ENCODE data around the gene CCR7. TPM values are rescaled to one million over a fixed set of nuclear protein-coding genes. Genes with fewer than 3 reads are reported as not detected.

Gene CCR7
- total and polyA plus RNA-seq, 2 donors from 2014 or later: 0.17 to 7.1 TPM

DNA sequence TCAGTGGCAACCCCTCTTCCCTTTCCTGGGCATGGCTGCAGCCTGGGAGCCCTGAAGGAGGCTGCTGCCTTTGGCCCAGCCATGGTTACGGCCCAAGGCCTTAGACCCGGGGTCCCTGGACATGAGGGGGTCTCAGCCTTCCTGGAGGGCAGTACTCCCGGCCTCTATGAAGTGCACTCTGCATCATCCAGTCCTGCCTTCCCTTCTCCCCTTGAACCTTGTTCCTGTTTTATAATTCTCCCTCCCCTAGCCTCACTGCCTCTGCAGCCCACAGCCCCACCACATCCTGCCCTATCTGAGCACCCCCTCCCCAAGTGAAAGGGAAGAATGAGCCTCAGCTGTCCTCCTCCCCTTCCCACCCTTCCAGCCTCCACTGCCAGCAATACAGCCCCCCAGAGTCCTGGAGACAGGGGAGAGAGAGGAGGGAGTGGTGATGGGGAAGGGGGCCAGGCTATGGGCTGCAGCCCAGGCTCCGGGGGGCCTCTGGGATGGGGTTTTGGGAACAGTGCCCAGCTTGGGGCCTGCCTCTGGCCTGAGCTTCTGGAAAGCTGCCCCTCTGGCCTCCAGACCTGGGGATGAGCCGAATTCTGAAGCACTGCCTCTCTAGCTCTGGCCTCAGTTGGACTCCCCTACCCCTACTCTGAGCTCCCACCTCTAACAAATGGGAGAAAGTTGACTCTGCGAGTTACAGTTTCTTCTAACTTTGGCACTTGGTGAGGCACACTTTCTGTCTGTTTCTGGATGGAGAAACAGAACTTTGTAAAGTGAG lies 7.6 kb downstream of the CCR7 start:
- TF ChIP-seq, protein P1, sequence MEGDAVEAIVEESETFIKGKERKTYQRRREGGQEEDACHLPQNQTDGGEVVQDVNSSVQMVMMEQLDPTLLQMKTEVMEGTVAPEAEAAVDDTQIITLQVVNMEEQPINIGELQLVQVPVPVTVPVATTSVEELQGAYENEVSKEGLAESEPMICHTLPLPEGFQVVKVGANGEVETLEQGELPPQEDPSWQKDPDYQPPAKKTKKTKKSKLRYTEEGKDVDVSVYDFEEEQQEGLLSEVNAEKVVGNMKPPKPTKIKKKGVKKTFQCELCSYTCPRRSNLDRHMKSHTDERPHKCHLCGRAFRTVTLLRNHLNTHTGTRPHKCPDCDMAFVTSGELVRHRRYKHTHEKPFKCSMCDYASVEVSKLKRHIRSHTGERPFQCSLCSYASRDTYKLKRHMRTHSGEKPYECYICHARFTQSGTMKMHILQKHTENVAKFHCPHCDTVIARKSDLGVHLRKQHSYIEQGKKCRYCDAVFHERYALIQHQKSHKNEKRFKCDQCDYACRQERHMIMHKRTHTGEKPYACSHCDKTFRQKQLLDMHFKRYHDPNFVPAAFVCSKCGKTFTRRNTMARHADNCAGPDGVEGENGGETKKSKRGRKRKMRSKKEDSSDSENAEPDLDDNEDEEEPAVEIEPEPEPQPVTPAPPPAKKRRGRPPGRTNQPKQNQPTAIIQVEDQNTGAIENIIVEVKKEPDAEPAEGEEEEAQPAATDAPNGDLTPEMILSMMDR (IDR thresholded peaks at IDR 0.05; ENCODE audit: borderline replicate concordance, extremely low read depth, insufficient read depth): no peak
- Histone ChIP-seq H3K27ac (ENCODE audit: low read depth in 2 of 2, low read length in 2 of 2) (peak overlapping the region; percentile 40 to 65), H3K4me1 (ENCODE audit: control insufficient read depth in 2 of 3, insufficient read depth in 2 of 3, low read depth in 1 of 3, low read length in 3 of 3) (peaks cover 0 to 39% (median 22%) of the 10 kb centered on the region in 3 donors), H3K9me3 (ENCODE audit: control insufficient read depth in 2 of 3, insufficient read depth in 1 of 3, low read length in 3 of 3) (no peaks in the 10 kb centered on the region), H3K4me3 (ENCODE audit: low read length in 3 of 3) (no peak overlapping the region), H3K9ac (ENCODE audit: low read length in 3 of 3) (peak overlapping the region in 1 of 3 donors; percentile 32), H3K27me3 (ENCODE audit: control insufficient read depth, insufficient read depth, low read length) (no peaks in the 10 kb centered on the region), H3K36me3 (ENCODE audit: control insufficient read depth in 2 of 3, insufficient read depth in 3 of 3, low read length in 3 of 3) (no peaks in the 10 kb centered on the region)
- intact Hi-C loops (cut with DNase I): no loop called here
- no peak for FAIRE-seq
- DNase-seq: peak in 1 of 5 donors; percentile 73

DNA sequence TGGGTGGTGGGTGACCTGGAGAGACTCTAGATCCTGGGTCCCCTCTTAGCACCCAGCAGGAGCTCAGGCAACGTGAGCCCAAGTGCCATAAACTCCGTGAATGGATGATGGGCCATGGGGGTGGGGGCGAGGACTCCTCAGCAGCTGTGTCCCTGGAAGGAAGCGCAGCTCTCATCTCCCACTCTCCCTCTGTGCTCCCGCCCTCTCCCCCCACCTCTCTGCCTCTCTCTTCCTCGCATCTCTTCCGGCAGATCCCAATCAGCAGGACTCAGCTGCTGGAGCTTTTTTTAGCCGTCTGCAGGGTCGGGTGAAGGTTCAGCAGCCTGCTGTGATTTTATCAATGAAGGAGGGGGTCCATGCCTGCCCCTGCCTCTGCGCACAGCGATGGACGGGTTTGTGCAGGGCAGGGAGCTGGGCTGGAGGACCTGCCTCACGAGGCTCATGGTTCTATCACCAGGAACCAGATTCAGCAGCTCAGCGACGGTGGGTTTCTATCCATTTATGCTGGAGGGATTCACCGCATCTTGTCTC lies 8.3 kb downstream of the CCR7 start:
- peak in 4 of 5 donors; percentile 46 to 89 (median 70) for DNase-seq
- H3K9me3 ChIP-seq (ENCODE audit: control insufficient read depth in 2 of 3, insufficient read depth in 1 of 3, low read length in 3 of 3): no peaks in the 10 kb centered on the region
- no peaks in the 10 kb centered on the region for H3K36me3 ChIP-seq (ENCODE audit: control insufficient read depth in 2 of 3, insufficient read depth in 3 of 3, low read length in 3 of 3)
- TF ChIP-seq, protein P1 (IDR thresholded peaks at IDR 0.05; ENCODE audit: borderline replicate concordance, extremely low read depth, insufficient read depth): no peak
- no peak overlapping the region for H3K9ac ChIP-seq (ENCODE audit: low read length in 3 of 3)
- H3K27me3 ChIP-seq (ENCODE audit: control insufficient read depth, insufficient read depth, low read length): no peaks in the 10 kb centered on the region
- no peak for FAIRE-seq
- peak overlapping the region; percentile 40 to 65 for H3K27ac ChIP-seq (ENCODE audit: low read depth in 2 of 2, low read length in 2 of 2)
- intact Hi-C loops (cut with DNase I): no loop called here
- H3K4me3 ChIP-seq (ENCODE audit: low read length in 3 of 3): no peak overlapping the region
- peaks cover 0 to 42% (median 23%) of the 10 kb centered on the region in 3 donors for H3K4me1 ChIP-seq (ENCODE audit: control insufficient read depth in 2 of 3, insufficient read depth in 2 of 3, low read depth in 1 of 3, low read length in 3 of 3)

DNA sequence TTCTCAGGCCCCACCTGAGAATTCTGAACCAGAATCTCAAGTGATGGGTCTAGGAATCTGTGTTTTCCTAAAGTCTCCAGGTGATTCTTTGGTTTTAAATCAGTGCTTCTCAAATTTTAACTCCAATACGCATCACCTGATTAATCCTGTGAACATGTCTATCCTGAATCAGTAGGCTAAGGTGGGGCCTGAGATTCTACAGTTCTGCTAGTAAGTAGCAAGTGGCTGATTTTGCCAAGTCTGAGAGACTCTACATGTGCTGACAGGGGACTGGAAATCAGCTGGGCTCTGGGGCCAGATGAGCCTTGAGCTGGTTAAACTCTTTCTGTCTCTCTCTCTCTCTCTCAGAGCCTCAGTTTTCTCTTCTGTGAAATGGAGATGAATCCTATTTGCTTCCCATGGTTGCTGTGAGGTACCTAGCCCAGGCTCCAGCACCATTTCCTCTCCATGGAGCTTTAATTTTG lies 9.0 kb downstream of the CCR7 start:
- DNase-seq: no peak
- Histone ChIP-seq H3K9me3 (ENCODE audit: control insufficient read depth in 2 of 3, insufficient read depth in 1 of 3, low read length in 3 of 3) (no peaks in the 10 kb centered on the region), H3K27me3 (ENCODE audit: control insufficient read depth, insufficient read depth, low read length) (no peaks in the 10 kb centered on the region), H3K4me3 (ENCODE audit: low read length in 3 of 3) (no peak overlapping the region), H3K27ac (ENCODE audit: low read depth in 2 of 2, low read length in 2 of 2) (peak overlapping the region; percentile 40 to 53), H3K4me1 (ENCODE audit: control insufficient read depth in 2 of 3, insufficient read depth in 2 of 3, low read depth in 1 of 3, low read length in 3 of 3) (peaks cover 0 to 44% (median 23%) of the 10 kb centered on the region in 3 donors), H3K9ac (ENCODE audit: low read length in 3 of 3) (no peak overlapping the region), H3K36me3 (ENCODE audit: control insufficient read depth in 2 of 3, insufficient read depth in 3 of 3, low read length in 3 of 3) (no peaks in the 10 kb centered on the region)
- FAIRE-seq: no peak
- TF ChIP-seq, protein P1 (IDR thresholded peaks at IDR 0.05; ENCODE audit: borderline replicate concordance, extremely low read depth, insufficient read depth): no peak
- intact Hi-C loops (cut with DNase I): no loop called here
